HG03432 (cell line): ENCODE results near the gene INHBE.
"Not testable (repeated sequence)": the region's sequence is repeated elsewhere in the genome, so short reads cannot be mapped to it uniquely, and the experiment has no call there.

ENCODE experiments used
- ATAC-seq: cut with Tn5 transposase; IDR thresholded peaks from one replicate; pipeline ENCODE4 v1.9.1; 2021; ENCODE audit warnings: mild to moderate bottlenecking, moderate library complexity; ENCODE audit not compliant: unreplicated experiment

The INHBE gene

GRCh38 chr12:57439762-57440266 is 15.3 kb upstream of the INHBE start:
- ATAC-seq = no peak

GRCh38 chr12:57441393-57441792 is 13.7 kb upstream of the INHBE start:
- not testable (repeated sequence) for ATAC-seq

- ATAC-seq = no peak
Observed at GRCh38 chr12:57441846-57442427, 13.2 kb upstream of the INHBE start.

GRCh38 chr12:57444337-57444736 is 10.8 kb upstream of the INHBE start:
- ATAC-seq = not testable (repeated sequence)

GRCh38 chr12:57444744-57445143 is 10.4 kb upstream of the INHBE start:
- no peak for ATAC-seq

DNA sequence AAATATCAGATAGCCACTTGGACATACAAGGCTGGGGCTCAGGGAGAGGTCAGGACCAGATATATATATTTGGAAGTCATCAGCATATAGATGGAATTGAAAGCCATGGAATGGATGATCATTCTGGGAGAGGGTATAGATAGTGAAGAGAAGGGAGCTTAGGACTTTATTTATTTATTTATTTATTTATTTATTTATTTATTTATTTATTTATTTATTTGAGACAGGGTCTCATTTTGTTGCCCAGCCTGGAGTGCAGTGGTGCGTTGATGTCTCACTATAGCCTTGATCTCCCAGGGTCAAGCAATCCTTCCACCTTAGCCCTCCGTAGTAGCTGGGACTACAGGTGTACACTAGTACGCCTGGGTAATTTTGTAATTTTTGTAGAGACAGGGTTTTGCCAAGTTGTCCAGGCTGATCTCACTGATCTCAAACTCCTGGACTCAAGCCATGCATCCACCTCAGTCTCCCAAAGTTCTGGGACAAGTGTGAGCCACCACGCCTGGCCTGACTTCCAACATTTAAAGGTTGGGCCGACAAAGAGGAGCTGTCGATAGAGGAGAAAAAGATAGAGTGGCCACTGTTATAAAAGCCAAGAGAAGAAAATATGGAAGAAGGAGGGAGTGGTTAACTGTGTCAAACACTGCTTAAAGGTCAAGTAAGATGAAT is 8.7 kb upstream of the INHBE start:
- ATAC-seq = no peak

DNA sequence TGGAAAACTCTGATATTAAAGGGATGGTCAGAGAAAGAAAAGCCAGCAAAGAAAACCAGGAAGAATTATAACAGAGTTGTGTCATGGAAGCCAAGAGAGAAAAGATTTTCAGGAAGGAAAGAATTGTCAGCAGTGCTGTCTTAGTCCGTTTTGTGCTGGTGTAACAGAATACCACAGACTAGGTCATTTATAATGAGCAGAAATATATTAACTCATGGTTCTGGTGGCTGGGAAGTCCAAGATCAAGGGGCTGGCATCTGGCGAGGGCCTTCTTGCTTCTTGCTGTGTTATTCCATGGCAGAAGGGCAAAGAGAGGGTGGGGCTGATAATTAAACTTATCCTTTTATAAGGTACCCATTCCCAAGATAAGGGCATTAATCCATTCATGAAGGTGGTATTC is 6.4 kb upstream of the INHBE start:
- ATAC-seq = no peak

DNA sequence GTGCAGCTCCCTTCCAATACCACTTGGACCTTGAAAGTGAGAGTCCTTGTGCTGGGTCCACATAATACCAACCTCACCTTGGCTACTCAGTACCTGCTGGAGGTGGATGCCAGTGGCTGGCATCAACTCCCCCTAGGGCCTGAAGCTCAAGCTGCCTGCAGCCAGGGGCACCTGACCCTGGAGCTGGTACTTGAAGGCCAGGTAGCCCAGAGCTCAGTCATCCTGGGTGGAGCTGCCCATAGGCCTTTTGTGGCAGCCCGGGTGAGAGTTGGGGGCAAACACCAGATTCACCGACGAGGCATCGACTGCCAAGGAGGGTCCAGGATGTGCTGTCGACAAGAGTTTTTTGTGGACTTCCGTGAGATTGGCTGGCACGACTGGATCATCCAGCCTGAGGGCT is 5.7 kb upstream of the INHBE start:
- ATAC-seq = no peak

DNA sequence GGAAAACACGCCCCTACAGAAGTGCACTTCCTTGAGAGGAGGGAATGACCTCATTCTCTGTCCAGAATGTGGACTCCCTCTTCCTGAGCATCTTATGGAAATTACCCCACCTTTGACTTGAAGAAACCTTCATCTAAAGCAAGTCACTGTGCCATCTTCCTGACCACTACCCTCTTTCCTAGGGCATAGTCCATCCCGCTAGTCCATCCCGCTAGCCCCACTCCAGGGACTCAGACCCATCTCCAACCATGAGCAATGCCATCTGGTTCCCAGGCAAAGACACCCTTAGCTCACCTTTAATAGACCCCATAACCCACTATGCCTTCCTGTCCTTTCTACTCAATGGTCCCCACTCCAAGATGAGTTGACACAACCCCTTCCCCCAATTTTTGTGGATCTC is 5.0 kb upstream of the INHBE start:
- ATAC-seq = no peak

DNA sequence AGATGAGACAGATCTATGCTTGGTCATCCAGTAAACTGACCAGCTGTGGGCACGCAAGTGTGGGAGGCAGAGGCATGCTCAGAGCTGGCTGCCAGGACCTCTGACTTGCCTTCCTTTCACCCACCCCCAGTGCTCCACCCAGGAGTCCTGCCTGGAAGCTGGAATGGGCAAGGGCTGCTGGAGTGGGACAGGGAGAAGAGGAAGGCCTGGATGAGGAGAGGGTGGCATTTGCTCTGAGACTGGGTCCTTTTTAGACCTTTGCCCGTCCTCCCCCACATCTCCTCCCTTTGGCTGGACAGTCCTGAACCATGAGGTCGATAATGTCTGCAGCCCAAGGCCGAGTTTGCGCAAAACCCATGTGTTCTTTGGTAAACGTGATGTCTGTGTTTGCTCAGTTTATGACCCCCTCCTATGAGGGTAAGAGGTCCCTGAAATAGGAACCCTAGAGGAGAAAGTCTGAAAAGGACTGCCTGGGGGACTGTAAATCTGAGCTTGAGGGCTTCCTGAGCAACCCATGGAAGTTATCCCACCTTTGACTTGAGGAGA is 3.8 kb upstream of the INHBE start:
- no peak for ATAC-seq

- no peak for ATAC-seq
Observed at GRCh38 chr12:57452181-57452936, 2.7 kb upstream of the INHBE start.

DNA sequence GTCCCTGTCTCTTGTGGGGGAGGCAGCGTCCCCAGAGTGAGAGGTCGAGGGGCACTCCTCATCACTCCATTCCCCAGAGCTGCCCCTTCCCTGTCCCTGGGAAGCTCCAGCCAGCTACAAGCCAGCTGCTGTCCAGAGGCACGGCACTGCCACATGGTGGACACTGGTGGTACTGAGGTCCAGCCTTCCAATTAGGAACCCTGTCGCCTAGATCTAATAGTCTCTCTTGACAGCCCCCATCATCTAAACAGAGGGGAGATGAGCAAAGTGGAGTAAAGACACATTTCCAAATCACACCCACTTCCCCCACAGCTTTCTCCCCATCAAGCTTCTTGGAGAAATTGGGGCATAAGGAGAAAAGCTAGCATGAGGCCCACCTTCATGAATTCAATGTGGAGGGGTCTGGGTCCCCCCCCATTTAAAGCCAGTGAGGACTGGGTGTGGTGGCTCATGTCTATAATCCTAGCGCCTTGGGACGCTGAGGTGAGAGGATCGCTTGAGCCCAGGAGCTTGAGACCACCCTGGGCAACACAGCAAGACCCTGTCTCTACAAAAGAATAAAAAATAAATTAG is 2.1 kb upstream of the INHBE start:
- peak; percentile 39 for ATAC-seq

DNA sequence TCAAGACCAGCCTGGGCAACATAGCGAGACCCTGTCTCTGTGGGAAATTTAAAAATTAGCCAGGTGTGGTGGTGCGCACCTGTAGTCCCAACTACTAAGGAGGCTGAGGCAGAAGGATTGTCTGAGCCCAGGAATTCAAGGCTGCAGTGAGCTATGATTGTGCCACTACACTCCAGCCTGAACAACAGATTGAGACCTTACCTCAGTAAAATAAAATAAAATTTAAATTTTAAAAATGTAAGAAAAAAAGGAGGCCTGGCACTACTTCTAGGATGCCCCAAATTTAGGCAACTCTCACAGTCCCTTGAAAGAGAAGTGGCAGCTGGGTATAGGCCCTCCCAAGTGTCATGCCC is 918 bp upstream of the INHBE start:
- no peak for ATAC-seq

DNA sequence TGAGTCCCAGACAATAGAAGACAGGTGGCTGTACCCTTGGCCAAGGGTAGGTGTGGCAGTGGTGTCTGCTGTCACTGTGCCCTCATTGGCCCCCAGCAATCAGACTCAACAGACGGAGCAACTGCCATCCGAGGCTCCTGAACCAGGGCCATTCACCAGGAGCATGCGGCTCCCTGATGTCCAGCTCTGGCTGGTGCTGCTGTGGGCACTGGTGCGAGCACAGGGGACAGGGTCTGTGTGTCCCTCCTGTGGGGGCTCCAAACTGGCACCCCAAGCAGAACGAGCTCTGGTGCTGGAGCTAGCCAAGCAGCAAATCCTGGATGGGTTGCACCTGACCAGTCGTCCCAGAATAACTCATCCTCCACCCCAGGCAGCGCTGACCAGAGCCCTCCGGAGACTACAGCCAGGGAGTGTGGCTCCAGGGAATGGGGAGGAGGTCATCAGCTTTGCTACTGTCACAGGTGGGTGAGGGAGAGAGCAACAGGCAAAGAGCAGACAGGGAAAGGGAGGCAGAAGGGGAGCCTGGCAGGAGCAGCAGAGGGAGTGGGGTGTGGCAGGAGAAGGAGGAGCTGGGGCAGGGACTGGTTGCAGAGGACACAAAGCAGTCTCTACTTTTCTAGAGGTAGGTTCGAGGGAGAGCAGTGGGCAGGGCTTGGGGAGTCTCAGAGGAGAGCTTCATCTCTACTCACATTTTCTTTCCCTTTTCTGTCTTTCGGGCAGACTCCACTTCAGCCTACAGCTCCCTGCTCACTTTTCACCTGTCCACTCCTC is 452 bp downstream of the INHBE start:
- no peak for ATAC-seq

GRCh38 chr12:57456145-57456700 is 1.1 kb downstream of the INHBE start:
- peak; percentile 27 for ATAC-seq

DNA sequence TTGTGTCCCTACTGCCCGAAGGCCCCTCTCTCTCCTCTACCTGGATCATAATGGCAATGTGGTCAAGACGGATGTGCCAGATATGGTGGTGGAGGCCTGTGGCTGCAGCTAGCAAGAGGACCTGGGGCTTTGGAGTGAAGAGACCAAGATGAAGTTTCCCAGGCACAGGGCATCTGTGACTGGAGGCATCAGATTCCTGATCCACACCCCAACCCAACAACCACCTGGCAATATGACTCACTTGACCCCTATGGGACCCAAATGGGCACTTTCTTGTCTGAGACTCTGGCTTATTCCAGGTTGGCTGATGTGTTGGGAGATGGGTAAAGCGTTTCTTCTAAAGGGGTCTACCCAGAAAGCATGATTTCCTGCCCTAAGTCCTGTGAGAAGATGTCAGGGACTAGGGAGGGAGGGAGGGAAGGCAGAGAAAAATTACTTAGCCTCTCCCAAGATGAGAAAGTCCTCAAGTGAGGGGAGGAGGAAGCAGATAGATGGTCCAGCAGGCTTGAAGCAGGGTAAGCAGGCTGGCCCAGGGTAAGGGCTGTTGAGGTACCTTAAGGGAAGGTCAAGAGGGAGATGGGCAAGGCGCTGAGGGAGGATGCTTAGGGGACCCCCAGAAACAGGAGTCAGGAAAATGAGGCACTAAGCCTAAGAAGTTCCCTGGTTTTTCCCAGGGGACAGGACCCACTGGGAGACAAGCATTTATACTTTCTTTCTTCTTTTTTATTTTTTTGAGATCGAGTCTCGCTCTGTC is 1.8 kb downstream of the INHBE start:
- ATAC-seq = no peak

DNA sequence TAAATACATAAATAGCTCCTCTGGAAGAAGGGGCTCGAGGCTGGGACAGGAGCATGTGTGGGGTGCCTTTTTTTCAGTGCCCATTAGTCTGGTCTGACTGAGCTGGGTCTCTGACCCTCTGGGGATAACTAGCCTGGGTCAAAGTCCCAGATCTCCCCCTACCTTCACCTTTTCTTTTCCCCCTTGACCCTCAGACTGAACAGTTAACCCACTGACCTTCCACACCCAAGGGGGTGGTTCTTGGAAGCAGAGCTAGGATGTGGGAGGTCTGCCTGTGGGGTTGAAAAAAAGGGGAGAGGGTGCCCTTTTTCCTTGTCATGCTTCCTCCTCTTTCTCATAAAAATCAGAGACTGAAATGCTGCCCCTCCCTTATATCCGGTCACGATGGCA is 3.6 kb downstream of the INHBE start:
- ATAC-seq = no peak

GRCh38 chr12:57459055-57459749 is 4.1 kb downstream of the INHBE start:
- peak; percentile 47 for ATAC-seq
